HG02763 (cell line): ENCODE data around the gene C14orf180.

Experiments used
- ATAC-seq: cut with Tn5 transposase; IDR thresholded peaks from one replicate; pipeline ENCODE4 v1.9.1; 2021; ENCODE audit warnings: mild to moderate bottlenecking, moderate library complexity; ENCODE audit not compliant: unreplicated experiment

The C14orf180 gene

DNA sequence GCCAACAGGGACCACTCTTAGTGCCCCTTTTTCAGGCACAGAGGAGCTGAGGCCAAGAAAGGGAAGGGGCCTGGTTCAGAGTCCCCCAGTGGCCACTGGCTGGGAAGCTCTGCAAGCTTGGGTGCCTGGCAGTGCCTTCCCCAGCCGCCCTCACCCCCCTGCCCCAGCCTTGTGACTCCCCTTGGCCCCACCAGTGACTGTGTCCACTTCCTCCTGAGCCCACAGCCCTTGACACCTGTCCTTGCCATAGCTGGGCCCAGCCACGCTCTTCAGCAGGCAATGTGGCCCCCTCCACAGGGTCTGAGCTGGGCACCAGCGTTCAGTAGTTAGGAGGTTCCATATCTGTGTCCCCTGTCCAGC lies 19.0 kb upstream of the C14orf180 start:
- ATAC-seq, result no peak

DNA sequence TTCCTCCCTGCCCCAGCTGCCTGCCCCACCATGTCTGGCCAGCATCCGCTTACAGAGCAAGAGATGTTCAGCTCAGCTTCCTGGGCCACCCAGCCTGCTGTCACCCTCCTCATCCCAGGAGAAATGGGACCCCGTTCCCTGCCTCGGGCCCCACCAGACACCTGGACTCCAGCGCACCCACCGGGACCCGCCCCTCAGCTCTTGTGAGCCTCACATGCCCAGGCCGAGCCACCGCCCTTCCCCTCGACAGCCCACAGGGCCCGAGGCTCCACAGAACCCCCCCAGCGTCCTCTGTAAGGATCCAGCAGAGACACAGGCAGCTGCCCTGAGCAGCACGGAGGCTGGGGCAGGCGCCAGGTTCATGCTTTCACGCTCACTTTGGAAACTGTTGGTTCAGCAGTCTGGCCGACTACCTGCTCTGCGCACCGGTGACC lies 18.4 kb upstream of the C14orf180 start:
- no peak for ATAC-seq

DNA sequence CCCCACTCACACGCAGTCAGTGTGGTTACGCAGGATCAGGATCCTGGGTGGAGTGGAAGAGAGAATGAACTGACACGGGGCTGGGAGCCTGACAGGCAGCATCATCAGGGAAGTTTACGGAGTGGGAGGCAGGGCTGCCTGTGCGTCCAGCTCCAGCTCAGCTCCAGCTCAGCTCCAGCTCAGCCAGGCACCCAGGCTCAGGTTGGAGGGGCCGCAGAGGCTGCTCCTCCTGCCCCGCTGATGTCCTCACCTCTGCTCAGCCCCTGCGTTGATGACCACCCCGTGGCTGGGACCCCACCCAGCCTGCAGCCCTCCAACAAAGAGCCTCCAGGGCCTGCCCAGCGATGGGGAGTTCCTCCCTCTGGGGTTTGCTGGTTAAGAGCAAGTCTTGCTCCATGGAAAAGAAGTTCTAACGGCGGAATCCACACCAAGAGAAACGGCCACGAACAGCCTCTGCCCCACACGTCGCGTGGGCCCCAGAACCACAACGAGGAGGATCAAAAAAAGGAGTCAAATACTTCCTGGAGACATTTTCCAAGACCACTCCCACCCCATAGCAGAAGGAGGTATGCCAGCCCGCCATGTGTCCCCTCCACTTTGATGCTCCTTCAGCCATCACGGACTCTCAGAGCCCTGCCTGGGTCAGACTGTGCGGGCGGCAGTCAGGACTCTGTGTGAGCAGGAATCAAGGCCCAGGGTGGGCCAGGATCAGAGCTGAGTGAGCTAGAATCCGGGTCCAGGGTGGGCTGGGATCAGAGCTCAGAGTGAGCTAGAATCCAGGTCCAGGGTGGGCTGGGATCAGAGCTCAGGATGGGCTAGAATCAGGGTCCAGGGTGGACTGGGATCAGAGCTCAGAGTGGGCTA lies 17.7 kb upstream of the C14orf180 start:
- ATAC-seq, result no peak

DNA sequence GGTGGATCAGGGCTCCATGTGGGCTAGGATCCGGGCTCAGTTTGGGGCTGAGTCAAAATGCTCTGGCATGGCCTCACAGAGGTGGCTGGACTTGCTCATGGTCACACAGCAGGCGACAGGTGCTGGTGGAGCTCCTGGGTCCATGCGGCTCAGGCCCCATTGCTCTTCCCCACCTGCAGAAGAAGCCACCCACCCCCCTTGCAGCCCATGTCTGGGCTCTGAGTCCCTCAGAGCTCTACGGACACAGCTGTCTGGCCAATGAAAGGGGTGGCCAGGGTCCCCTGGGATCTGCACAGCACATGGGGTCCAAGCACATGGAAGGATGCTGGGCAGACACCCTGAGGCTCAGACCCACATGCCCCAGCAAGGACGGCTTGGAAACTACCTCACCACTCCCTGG lies 17.0 kb upstream of the C14orf180 start:
- ATAC-seq, result no peak

DNA sequence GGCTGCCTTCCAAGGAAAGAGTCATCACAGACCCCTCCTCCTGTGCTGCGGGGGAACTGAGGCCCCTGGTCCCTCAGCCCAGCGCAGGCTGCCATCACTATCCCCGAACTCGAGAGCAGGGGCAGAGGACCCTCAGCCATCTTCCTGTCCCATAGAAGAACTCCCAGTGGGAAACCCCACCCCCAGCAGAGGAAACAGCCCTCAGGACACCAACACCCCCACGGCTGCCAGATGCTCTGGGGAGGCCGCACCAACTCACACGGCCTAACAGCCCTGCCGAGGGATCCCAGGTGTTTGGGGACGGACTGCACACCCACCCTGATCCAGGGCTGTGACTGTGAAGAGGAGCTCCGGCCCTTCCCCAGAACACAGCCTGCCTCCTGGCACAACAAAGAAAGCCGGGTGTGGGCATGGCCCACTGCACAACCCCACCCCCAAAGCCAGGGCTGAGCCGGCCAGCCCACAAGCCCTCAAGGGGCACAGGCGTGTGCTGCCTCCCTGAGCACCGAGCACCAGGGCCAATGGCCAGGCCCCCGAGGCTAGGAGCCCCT lies 16.3 kb upstream of the C14orf180 start:
- no peak for ATAC-seq

DNA sequence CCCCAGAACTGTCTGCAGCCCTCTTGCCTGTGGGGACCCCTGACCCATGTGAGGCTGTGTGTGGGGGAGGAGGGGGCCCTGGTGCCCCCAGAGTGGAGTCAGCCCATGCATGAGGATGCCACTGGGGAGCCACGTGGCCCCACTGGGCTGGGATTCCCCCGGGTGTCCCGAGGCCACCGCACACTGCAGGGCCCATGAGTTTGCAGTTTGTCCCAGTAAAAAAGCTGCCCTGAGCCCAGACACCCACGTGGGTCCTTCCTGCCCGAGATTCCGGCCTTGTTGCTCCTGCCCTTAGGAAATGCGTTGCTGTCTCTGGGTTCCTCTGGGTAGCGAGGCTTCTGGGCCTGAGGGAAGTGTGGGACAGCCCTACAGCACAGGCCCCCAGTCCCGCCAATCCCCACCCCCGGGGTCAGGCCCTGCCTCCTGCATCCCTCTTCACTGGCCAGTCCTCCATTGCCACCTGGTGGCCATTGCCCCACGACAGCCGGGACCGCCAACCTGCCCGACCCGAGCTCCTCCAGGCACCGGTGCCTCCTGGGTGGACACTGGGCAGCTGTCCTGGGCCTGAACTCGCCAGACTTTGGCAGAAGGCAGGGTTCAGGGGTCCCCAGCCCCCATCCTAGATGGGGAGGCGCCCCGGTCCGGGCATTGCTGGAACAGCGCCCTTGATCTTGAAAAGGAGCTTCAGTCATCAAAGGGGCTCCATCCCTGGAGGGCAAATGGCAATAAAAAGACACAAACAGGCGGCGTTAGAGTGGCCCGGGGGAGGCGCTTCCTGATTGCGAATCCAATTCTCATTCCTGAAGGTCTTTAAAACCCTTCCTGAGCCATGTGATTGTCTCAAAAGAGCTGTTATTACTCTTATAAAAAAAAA lies 15.6 kb upstream of the C14orf180 start:
- no peak for ATAC-seq

DNA sequence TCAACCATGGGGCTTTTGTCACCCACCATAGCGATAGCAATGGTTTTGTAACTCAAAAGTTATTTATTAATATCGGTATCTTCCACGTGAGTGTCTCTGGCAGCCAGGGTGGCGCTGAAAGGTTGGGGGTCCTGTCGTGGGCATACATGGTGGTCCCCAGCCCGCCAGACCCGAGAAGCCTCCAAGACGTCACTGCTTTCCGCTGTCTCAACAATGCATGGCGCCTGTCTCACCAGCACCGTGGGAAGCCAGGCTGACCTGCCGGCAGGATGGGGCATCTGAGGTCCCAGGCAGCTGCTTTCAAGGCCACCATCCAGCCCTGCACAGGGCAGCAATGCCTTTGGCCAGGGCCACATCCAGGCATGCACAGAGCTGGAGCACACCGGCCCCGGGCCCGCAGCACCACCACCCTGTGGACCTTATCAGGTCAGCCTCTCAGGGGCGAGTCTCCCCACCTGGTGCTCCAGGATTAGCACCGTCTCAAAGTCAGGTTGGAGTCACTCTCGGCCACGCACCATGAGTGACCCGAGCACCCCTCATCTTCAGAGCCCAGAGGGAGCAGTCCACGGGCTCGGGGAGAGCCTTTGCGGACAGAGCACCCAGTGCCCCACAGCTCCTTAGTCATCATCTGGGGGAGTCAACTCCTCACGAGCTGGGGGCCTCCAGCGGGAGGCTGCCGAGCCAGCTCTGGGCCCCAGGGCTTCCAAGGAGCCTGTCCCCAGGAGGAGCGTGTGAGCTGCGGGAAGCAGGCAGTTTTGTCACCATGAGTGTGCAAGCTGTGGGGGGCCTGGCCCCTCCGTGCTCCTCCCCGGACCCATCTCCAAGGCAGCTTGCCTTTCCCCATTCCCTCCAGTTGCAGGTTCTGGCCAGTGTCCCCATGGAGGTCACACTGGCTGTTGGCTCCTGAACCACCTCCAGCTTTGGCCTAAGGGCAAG lies 14.6 kb upstream of the C14orf180 start:
- no peak for ATAC-seq

DNA sequence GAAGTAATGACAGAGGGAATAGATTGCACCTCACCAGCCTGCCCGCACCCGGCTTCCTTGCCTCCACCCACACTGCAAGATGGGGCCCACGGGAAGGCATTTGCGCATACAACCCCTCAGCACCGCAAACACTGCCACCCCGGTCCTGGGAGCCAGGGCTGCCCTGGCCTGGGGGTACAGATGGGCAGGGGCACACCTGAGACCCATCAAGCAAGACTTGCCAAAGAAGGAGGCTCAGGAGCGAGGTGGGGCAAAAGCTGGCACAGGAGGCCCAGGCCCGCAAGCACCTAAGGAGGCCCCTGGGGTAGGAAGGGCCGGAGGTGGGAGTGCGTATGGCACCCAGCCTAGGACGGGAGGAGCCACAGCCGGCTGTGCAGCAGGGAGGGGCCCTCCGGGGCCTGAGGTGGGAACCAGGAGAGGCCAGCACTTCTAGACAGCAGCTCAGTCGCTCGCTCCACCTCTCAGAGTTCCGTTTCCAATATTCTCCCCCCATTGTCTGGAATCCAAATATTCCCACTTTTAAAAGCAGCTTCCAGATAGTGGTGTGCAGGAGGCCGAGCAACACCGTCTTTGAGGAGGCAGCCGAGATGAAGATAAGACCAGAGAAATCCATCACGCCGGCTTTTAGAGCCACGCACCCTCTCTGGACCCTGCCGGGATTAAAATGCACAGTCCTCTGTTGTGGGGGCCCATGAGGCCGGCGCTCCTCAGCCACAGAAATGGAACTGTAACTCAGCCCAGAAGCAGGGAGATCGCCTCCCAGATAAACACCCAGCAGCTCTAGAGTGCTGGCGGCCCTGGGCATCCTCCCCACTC lies 12.2 kb upstream of the C14orf180 start:
- no peak for ATAC-seq

DNA sequence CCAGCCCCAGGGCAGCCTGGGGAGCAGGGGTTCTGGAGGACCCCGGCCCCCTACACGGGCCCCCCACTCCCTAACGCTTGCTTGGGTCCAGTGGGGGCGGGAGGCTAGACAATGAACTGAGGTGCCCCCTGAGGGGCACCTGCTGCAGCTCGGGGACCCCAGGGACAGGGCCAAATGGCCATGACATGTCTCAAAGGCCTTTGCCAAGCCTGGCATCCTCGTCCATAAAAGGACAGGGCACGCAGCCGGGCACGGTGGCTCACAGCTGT lies 11.7 kb upstream of the C14orf180 start:
- ATAC-seq, result no peak

DNA sequence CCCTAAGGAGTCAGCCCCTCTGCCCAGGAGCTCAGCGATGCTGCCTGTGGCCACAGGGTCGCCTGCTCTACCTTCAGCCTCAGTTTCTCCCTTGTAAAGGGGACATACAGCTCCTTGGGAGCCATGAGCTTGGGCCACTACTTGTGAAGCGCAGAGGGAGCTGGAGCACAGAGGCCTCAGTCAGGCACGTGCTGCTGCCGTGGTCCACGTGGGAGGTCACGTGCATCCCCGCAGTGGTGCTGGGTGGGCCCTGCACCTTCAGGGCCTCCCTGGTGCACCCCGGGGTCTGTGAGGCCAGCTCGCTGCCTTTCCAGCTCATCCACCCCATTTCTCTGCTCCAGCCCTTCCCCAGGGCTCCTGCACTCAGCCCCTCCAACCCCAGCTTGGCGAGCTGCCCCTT lies 10.9 kb upstream of the C14orf180 start:
- ATAC-seq, result no peak

DNA sequence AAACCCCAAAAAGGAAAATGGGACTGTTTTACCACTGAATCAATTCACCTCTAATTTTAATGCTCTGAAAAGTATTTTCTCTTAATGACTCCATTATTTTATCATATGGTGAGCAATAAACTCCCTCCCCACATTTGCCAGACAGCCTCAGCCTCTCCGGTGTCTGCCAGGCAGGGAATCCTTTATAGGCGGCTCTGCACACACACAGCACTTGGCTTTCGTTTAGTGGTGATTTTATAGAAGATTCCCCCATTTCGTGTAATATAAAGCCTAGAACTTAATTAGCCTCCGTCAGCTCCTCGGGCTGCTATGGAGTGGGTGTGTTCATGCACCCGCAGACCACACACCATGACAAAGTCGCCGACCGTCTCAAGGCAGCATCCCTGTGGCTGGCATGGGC lies 10.1 kb upstream of the C14orf180 start:
- no peak for ATAC-seq

DNA sequence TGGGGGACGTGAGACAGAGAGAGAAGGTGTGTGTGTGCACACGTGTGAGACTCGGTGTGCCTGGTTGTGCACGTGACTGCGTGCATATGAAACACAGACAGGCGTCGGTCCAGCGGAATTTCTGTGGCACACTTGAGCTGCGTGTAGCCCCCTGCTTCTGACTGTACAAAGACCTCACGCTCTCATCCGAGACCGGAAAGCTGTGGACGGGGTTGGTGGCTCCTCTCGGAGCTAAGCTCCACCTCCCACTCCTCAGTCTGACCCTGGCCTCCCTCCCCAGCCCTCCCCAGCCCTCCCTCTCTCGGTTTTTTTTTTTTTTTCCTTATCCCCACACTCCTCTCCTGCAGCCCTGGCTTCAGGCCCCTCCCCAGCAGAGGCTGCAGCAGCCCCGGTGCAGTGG lies 8.3 kb upstream of the C14orf180 start:
- no peak for ATAC-seq

DNA sequence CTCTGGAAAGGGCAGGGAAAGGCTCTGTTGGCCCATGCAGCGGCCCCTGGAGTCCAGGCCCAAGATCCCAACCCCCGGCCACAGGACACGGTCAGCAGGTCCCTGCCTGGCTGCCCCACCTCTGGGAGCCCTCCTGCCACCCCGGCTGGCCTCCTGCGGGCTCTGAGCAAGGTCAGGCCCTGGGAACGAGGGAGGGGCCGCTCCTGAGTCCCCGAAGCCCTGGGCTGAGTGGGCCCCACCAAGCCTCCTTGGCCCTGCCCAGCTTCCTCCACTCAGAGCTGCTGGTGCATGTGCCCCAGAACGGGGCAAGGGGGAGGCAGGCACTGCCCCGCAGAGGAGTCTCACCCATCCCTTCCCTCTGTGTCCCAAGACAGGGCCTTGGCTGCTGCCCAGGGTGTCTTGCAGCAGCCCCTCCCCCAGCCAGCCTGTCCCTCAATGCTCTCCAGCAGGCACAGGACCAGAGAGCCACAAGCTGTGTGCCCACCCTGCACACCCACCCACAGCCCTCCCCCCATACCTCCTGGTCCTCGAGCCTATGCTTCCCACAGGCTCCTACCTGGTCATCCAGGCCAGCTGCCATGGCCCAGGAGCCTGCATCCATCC lies 7.4 kb upstream of the C14orf180 start:
- no peak for ATAC-seq

DNA sequence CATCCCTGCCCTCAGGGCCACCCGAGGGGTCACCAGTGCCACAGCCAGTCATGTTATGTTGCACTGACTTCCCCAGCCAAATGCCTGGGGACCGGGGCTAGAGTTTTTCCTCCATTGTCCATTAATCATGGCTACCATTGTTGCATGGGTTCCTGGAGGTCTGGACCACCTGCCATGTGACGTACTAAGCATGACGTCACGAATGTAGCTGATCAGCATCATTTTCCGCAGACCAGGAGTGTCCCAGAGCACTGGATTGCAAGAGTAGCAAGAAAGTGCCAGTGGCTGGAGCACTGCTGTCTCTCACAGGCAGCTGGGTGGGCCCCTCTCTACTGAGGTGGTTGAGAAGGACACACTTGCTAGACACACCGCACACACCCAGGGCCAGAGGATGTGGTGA lies 6.9 kb upstream of the C14orf180 start:
- ATAC-seq, result no peak

DNA sequence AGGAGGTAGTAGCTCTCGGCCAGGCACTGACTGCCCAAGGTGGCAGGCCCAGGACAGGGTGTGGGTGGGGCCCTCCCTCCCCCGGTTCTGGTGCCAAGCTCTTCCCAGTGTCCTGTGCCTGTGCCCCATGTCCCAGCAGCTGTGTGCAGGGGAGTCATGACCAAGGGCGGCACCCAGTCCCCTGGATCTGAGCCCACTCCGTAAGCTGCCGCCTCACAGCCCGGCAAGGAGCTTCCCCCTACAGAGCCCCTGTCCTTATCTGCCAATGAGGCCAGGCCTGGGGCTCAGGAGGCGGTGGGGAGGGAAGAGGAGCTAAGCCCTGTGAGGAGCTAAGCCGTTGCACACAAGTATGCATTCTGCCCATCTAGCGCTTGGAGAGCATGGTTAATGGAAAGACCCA lies 5.6 kb upstream of the C14orf180 start:
- no peak for ATAC-seq

DNA sequence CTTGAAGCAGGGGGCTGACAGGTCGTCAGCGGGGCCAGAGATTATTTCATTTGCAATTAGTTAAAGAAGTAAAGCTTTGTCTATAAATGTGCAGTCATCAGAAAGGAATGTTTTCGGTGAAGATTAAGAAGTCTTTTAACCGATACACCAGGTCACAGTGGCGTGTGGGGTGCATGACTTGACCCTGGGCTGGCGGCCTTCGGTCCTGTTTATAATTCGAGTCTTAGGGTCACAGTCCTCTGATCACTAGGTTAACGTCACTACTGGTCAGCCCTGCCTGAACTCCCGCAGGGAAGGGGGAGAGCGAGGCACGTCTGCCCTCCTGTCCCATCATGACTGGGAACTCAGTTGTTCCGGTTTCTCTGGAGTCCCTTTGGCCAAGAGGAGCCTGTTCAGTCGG lies 5.0 kb upstream of the C14orf180 start:
- no peak for ATAC-seq

DNA sequence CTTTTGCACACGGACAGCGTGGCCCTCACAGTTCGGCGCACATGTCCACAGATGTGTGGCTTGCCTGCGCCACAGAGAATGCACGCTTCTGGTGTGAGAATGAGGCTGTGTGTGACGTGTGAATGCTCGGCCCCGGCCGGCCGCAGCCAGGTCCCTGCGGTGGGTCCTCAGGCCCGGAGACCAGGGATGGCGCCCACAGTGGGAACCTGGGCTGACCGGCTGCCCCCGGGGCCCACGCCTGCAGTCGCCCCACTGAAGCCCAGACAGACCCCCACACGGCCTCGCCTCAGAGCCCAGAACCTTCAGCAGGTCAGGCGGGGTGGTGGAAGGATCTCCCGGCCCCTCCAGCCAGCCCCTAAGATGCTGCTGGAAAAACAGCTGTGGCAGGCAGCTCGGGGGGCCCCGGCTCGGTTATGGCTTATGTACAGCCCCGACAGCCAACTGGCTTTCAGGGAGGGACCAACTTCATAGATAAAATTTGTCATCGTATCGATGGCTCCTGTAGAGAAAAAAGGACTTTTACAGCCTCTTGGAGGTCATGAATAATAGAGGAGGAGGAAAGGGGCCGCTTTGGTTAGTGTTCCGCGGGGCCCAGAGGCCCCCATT lies 4.5 kb upstream of the C14orf180 start:
- ATAC-seq, result no peak

DNA sequence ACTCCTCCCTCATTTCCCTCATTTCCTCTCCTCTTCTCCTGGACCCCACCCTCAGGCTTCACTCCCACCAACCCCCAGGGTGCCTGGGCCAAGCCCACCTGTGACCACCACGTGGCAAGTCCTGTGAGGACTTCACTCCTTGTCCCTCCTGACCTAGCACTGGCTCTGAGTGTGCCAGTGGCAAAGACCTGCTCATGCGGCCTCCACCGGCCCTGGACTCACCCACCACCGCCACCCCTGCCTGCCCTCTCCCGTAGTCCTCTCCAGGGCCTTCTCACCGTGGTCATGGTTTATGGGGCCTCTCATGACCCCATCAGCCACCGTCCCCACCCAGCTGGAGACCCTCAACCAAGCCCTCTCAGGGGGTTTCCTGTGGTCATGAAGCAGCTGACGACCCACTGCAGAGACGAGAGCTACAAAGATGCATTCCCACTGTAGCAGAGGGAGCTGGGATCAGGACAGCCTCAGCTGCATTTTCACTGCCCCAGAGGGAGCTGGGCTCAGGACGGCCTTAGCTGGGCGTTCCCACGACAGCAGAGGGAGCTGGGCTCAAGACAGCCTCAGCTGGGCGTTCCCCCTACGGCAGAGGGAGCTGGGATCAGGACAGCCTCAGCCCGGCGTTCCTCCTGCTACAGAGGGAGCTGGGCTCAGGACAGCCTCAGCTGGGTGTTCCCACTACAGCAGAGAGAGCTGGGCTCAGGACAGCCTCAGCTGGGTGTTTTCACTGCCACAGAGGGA lies 3.2 kb upstream of the C14orf180 start:
- ATAC-seq, result no peak

DNA sequence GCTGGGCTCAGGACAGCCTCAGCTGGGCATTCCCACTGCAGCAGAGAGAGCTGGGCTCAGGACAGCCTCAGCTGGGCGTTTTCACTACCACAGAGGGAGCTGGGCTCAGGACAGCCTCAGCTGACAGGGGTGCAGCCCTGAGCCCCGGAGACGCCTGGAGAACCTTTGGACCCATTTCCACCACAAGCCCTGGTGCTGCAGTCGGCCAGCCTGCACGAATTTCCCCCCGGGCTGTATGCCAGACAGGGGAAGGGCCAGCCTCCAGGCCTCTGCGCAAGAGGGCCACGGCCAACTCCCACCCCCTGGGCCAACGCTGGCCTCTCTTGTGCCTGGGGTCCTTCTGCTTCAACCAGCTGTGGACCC lies 2.6 kb upstream of the C14orf180 start:
- ATAC-seq, result no peak
